NT2/D1 (cell line): Measurements from ENCODE around the gene ALDH3B2.

Experiments used
- SUZ12 ChIP-seq: IDR thresholded peaks from 2 replicates; pipeline ENCODE4 v1.6.1; 2011; ENCODE audit not compliant: insufficient read length, insufficient read depth; ENCODE audit errors: extremely low read depth
- YY1 ChIP-seq: IDR thresholded peaks from 2 replicates; pipeline ENCODE4 v1.6.1; 2011; ENCODE audit not compliant: insufficient read length, insufficient read depth
- ZNF274 ChIP-seq: IDR thresholded peaks from 2 replicates; pipeline ENCODE4 v1.6.1; 2011; ENCODE audit warnings: mild to moderate bottlenecking, low read depth, low read length

- TF ChIP-seq ZNF274 (no peak), SUZ12 (no peak), YY1 (no peak)
Measured at GRCh38 chr11:67647471-67647870, 27.0 kb downstream of the ALDH3B2 start.
